Measurements from ENCODE around the gene PSAP.

The PSAP gene

DNA sequence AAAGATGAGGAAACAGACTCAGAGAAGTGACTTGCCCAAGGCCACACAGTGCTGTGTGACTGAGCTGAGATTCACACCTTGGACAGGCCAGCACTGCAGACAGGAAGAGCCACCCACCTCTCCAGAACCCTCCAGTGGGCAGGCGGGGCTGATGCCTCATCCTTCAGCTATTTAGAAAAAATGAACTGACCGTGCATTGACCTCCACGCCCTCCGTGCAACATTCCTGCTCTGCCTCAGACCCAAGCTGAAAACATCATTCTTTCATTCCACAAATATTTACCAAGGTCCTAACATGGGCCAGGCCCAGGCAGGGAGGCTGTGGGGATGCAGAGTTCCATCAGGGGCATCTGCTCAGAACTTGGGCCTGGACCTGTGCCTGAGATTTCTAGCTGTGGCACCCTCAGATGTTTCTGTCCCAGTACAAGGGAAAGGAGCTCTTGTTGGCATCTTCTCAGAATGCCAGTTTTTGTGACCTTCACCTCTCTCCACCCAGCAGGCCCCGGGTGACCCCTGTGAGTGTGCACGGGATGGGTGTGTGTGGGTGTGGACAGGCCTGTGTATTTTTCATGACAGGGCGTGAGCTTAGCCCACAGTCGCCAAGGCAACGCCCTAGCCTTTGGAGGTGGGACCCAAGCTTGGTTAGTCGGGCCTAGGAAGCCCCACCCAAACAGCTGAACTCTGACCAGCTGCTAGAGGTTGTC lies 84.2 kb downstream of the PSAP start:
- DNase-seq (ENCODE audit: low spot score): no peak
